HepG2 (cell line): ENCODE results near the gene GFPT1. TPM values are rescaled to one million over a fixed set of nuclear protein-coding genes. Genes with fewer than 3 reads are reported as not detected.

Source experiments
- ATAC-seq: fragments of 200-7000 bp; cut with Tn5 transposase; 3 replicates; pipeline ENCODE4 v1.9.1; 2020; ENCODE audit warnings: mild to moderate bottlenecking, moderate library complexity
- BruUV-seq: library from RNA; stranded (reverse); fragments of 400-500 nt; replicated peaks from 2 replicates; lab custom pipeline; 2021; lab: Mats Ljungman, UMichigan
- CTCF ChIA-PET: fragments of 300-600 bp; formaldehyde crosslinking; extraction: SDS; loops from one replicate; lab custom pipeline; 2021; ENCODE audit warnings: low total read pairs, inconsistent platforms, low intra/inter-chr PET ratio; lab: Yijun Ruan, JAX
- POLR2A ChIA-PET: fragments of 350-600 bp; sonication (Branson Sonifier 250); formaldehyde crosslinking; loops from one replicate; lab custom pipeline; 2020; ENCODE audit warnings: antibody characterized with exemption, inconsistent platforms; lab: Yijun Ruan, JAX
- DNase-seq: peaks from one replicate; pipeline ENCODE4 v3.0.0-alpha.2; 2015; ENCODE audit warnings: low spot score
- FAIRE-seq: peaks from 3 replicates; lab custom pipeline; 2011; peaks lifted over from hg19 to GRCh38; lab: Jason Lieb, UNC
- H2AFZ ChIP-seq: one replicate; pipeline ENCODE4 v1.6.1; 2011; ENCODE audit warnings: low read length, inconsistent platforms
- H3K27ac ChIP-seq: fragments of 300-600 bp; 3 replicates; pipeline ENCODE4 v1.8.0; 2011; ENCODE audit warnings: mixed run types, mild to moderate bottlenecking, mixed read lengths, low read length, inconsistent platforms; ENCODE audit not compliant: insufficient read depth; ENCODE audit errors: extremely low read length
- H3K27me3 ChIP-seq, 2 experiments: fragments of 200-600 bp in 1 of 2; 2 replicates in 1 of 2; 3 replicates in 1 of 2; pipeline versions ENCODE4 v1.6.0 to v1.8.0; 2011; ENCODE audit warnings: low read length in 2 of 2, mild to moderate bottlenecking in 2 of 2, moderate library complexity in 2 of 2, inconsistent platforms in 1 of 2; ENCODE audit not compliant: insufficient read depth in 2 of 2, control insufficient read depth in 1 of 2
- H3K36me3 ChIP-seq, 2 experiments: fragments of 200-600 bp in 1 of 2; replicated peaks in 1 of 2; 2 replicates in 1 of 2; 3 replicates in 1 of 2; pipeline versions ENCODE4 v1.5.1 to v1.8.0; 2011; ENCODE audit warnings: low read length in 2 of 2, inconsistent platforms in 1 of 2; ENCODE audit not compliant: insufficient read depth in 2 of 2, control insufficient read depth in 1 of 2
- H3K4me1 ChIP-seq: 2 replicates; pipeline ENCODE4 v1.5.1; 2012; ENCODE audit warnings: low read length, inconsistent platforms; ENCODE audit not compliant: insufficient read depth
- H3K4me2 ChIP-seq: 2 replicates; pipeline ENCODE4 v1.6.0; 2011; ENCODE audit warnings: low read depth, low read length, inconsistent platforms
- H3K4me3 ChIP-seq, 3 experiments: fragments of 200-600 bp in 1 of 3; sonication (generic), shearing (Covaris generic) in 1 of 3; replicated peaks in 1 of 3; 2 replicates each; pipeline ENCODE4 v1.5.1; 2011 to 2016; ENCODE audit warnings: low read length in 3 of 3, inconsistent platforms in 2 of 3, low read depth in 2 of 3, mild to moderate bottlenecking in 2 of 3, control low read depth in 1 of 3, mixed read lengths in 1 of 3; ENCODE audit not compliant: insufficient read depth in 1 of 3
- H3K79me2 ChIP-seq: one replicate; pipeline ENCODE4 v1.6.1; 2011; ENCODE audit warnings: low read length, inconsistent platforms; ENCODE audit not compliant: insufficient read depth
- H3K9ac ChIP-seq: 2 replicates; pipeline ENCODE4 v1.6.0; 2011; ENCODE audit warnings: mild to moderate bottlenecking, low read depth, low read length, inconsistent platforms; ENCODE audit not compliant: insufficient read depth
- H3K9me3 ChIP-seq: 2 replicates; pipeline ENCODE4 v1.5.1; 2012; ENCODE audit warnings: mild to moderate bottlenecking, low read length
- H4K20me1 ChIP-seq: 2 replicates; pipeline ENCODE4 v1.6.0; 2011; ENCODE audit warnings: inconsistent platforms, mild to moderate bottlenecking, low read length, moderate library complexity; ENCODE audit not compliant: insufficient read depth
- CC2D1A ChIP-seq: sonication (generic); formaldehyde crosslinking; IDR thresholded peaks from 2 replicates; pipeline ENCODE4 v1.8.1; 2023; ENCODE audit warnings: mild to moderate bottlenecking, missing genetic modification reagents
- ESRRA ChIP-seq: sonication (generic); formaldehyde crosslinking; IDR thresholded peaks from 2 replicates; pipeline ENCODE4 v1.5.1; 2020; ENCODE audit warnings: mild to moderate bottlenecking, low read depth, missing genetic modification reagents
- HNF1A ChIP-seq, 2 experiments: sonication (generic) in 1 of 2; formaldehyde crosslinking in 1 of 2; IDR thresholded peaks; 2 replicates each; pipeline versions ENCODE4 v1.4.0 to v1.6.1; 2016 to 2020; ENCODE audit warnings: borderline replicate concordance in 1 of 2, low read depth in 1 of 2, mild to moderate bottlenecking in 1 of 2, missing genetic modification reagents in 1 of 2
- IRX3 ChIP-seq: sonication (generic); formaldehyde crosslinking; IDR thresholded peaks from 2 replicates; pipeline ENCODE4 v1.8.1; 2023; ENCODE audit warnings: mild to moderate bottlenecking, low read depth, missing genetic modification reagents, borderline replicate concordance
- PCBP2 ChIP-seq: fragments of 200-400 bp; formaldehyde crosslinking; optimal IDR thresholded peaks from 2 replicates; pipeline ENCODE3; 2018; ENCODE audit warnings: low read length, low read depth; ENCODE audit not compliant: poor library complexity, severe bottlenecking
- SIX4 ChIP-seq: sonication (generic); formaldehyde crosslinking; IDR thresholded peaks from 2 replicates; pipeline ENCODE4 v1.4.0; 2020; ENCODE audit warnings: missing genetic modification reagents
- SMC3 ChIP-seq: IDR thresholded peaks from 2 replicates; pipeline ENCODE4 v1.6.1; 2011; ENCODE audit warnings: low read length, improper control_type of control experiment
- SOX6 ChIP-seq, 2 experiments: fragments of 450-650 bp in 1 of 2; sonication (generic) in 1 of 2; formaldehyde crosslinking in 1 of 2; IDR thresholded peaks; 2 replicates each; pipeline versions ENCODE4 v1.4.0 to v1.6.1; 2017 to 2020; ENCODE audit warnings: antibody characterized with exemption in 1 of 2, mild to moderate bottlenecking in 1 of 2, missing genetic modification reagents in 1 of 2
- XRCC5 ChIP-seq: fragments of 200-400 bp; formaldehyde crosslinking; optimal IDR thresholded peaks from 2 replicates; pipeline ENCODE3; 2017; ENCODE audit warnings: mild to moderate bottlenecking, low read length
- ZBTB46 ChIP-seq: sonication (generic); formaldehyde crosslinking; IDR thresholded peaks from 2 replicates; pipeline ENCODE4 v1.4.0; 2020; ENCODE audit warnings: mild to moderate bottlenecking, missing genetic modification reagents, borderline replicate concordance
- ZNF382 ChIP-seq: sonication (generic); formaldehyde crosslinking; IDR thresholded peaks from 2 replicates; pipeline ENCODE4 v1.5.0; 2020; ENCODE audit warnings: missing genetic modification reagents, mild to moderate bottlenecking, borderline replicate concordance
- ZNF563 ChIP-seq: sonication (generic); formaldehyde crosslinking; IDR thresholded peaks from 2 replicates; pipeline ENCODE4 v1.8.0; 2022; ENCODE audit warnings: mild to moderate bottlenecking, moderate library complexity, missing genetic modification reagents
- ZNF761 ChIP-seq: sonication (generic); formaldehyde crosslinking; conservative IDR thresholded peaks from 2 replicates; pipeline ENCODE4 v1.4.0; 2020; ENCODE audit warnings: mild to moderate bottlenecking, missing genetic modification reagents
- WGBS: methylation state at CpG from one replicate; pipeline ENCODE4 v1.1.6; 2017; ENCODE audit warnings: low lambda C conversion rate; 5-methylcytosine and 5-hydroxymethylcytosine counted together
- in situ Hi-C: cut with HindIII; loops from 2 replicates; pipeline ENCODE4 v1.10.0; 2017; ENCODE audit warnings: low pct_unique_long_range_greater_than_20kb; ENCODE audit not compliant: extremely low pct_ligation_motif_present
- intact Hi-C: fragments of 100-400 bp; cut with micrococcal nuclease; formaldehyde crosslinking; loops from one replicate; pipeline ENCODE4 v1.10.0; 2022; ENCODE audit not compliant: unreplicated experiment
- polyA plus RNA-seq, 8 experiments: library from polyadenylated mRNA; depleted of rRNA in 3 of 8; stranded (reverse) in 7 of 8; unstranded in 1 of 8; fragments of >200 nt; fragmentation: Illumina TruSeq in 4 of 8; extraction: Trizol in 4 of 8; gene quantifications; 2 replicates each; pipeline versions ENCODE4 v1.2.1 to v1.2.3, GENCODE V29; 2011 to 2016; ENCODE audit warnings: low read depth in 4 of 8, missing spikeins in 1 of 8, mixed read lengths in 1 of 8; ENCODE audit not compliant: insufficient read depth in 1 of 8
- total RNA-seq, 5 experiments: library from RNA; depleted of rRNA; stranded (reverse); fragments of >200 nt; fragmentation: Illumina TruSeq; extraction: Trizol; gene quantifications; 2 replicates each; pipeline ENCODE4 v1.2.3, GENCODE V29; 2016; ENCODE audit warnings: low read depth in 1 of 5

Gene GFPT1
- total and polyA plus RNA-seq, 2 of the 13 experiments (the other 11 are each of a cell fraction or from before 2014, with no cell fraction given), result 24.0 to 84.9 TPM

GRCh38 chr2:69307579-69308064 is 79.4 kb downstream of the GFPT1 start (continued):
- TF ChIP-seq HNF1A (IDR thresholded peaks at IDR 0.05; ENCODE audit: low read depth) (no peak), HNF1A (CRISPR knock-in tag; IDR thresholded peaks at IDR 0.05; ENCODE audit: borderline replicate concordance) (0 out of 2 replicates have a peak, but pooled peaks have one; percentile 8), PCBP2 (no peak), ESRRA (CRISPR knock-in tag) (no peak), IRX3 (CRISPR knock-in tag) (no peak)

GRCh38 chr2:69306822-69307578 is 80.0 kb downstream of the GFPT1 start:
- in situ Hi-C loops, result loop anchor here (5.0 to 10.0 kb wide), 2 partner anchors 290 to 362 kb away; no protein-coding TSS in a partner anchor
- FAIRE-seq, result no peak
- no peak overlapping the region for H3K27ac ChIP-seq
- TF ChIP-seq ZNF382 (CRISPR knock-in tag) (no peak), ZBTB46 (0 out of 2 replicates have a peak, but pooled peaks have one; percentile 74), CC2D1A (0 out of 2 replicates have a peak, but pooled peaks have one; percentile 24), SOX6 (IDR thresholded peaks at IDR 0.05) (no peak), SOX6 (CRISPR knock-in tag; IDR thresholded peaks at IDR 0.05) (peak; percentile 31; the same call in 1 of the 2 replicates), SIX4 (no peak), XRCC5 (peak; percentile 85), SMC3 (peak; percentile 71; the same call in 1 of the 2 replicates), ZNF761 (peak; percentile 88; the same call in 1 of the 2 replicates), ZNF563 (CRISPR knock-in tag) (peak; percentile 62; the same call in 1 of the 2 replicates)

More at GRCh38 chr2:69306822-69307578, 80.0 kb downstream of the GFPT1 start:
- H4K20me1 ChIP-seq, result no peaks in the 10 kb centered on the region
- H3K4me3 ChIP-seq, result peak overlapping the region in 1 of 3 experiments; percentile 34; a peak in 1 of 6 replicates
- H3K79me2 ChIP-seq, result no peaks in the 10 kb centered on the region
- H3K4me2 ChIP-seq, result peak overlapping the region; percentile 48
- peaks cover 7% of the 10 kb centered on the region; the same call in 1 of the 2 replicates for H3K9me3 ChIP-seq
- ChIA-PET POLR2A (interaction anchor here (1.0 kb wide), 1 partner anchor 130 kb away, joined by 3 read pairs; no protein-coding TSS in a partner anchor), CTCF (interaction anchor here (1.7 to 3.3 kb wide), 4 partner anchors 146 to 364 kb away, joined by 9 to 37 read pairs (median 12); partner anchors contain the start of gene ANTXR1)
- H3K4me1 ChIP-seq, result peaks cover 29% of the 10 kb centered on the region
- H2AFZ ChIP-seq, result no peak overlapping the region
- H3K36me3 ChIP-seq, result no peaks in the 10 kb centered on the region
- intact Hi-C loops, result loop anchor here (1.0 to 2.0 kb wide), 4 partner anchors 146 to 364 kb away; no protein-coding TSS in a partner anchor
- DNase-seq (peak; percentile 47), ATAC-seq (peak; percentile 83)
- WGBS, result 79% methylated on average over 53 of the region's 61 CpGs
- no peaks in the 10 kb centered on the region for H3K27me3 ChIP-seq
- H3K9ac ChIP-seq, result peak overlapping the region; percentile 4; the same call in 1 of the 2 replicates
- BruUV-seq, result no TSS peak
